HG02610 (cell line): Measurements from ENCODE around the gene RMND5A.

ENCODE experiments used
- ATAC-seq: cut with Tn5 transposase; IDR thresholded peaks from one replicate; pipeline ENCODE4 v1.9.1; 2021; ENCODE audit warnings: mild to moderate bottlenecking, moderate library complexity; ENCODE audit not compliant: unreplicated experiment

Gene RMND5A

GRCh38 chr2:86790134-86790675, 70.1 kb downstream of the RMND5A start:
- no peak for ATAC-seq

GRCh38 chr2:86790676-86791572, 70.8 kb downstream of the RMND5A start, which contains the start of gene CD8A:
Gene CD8A, minus strand, starts transcription at chr2:86790913. Its CDS starts 88 bp downstream, at chr2:86790825.
- ATAC-seq, result no peak

- no peak for ATAC-seq
These were observed 71.5 kb downstream of the RMND5A start for GRCh38 chr2:86791573-86791972.

- no peak for ATAC-seq
These were observed 73.7 kb downstream of the RMND5A start for GRCh38 chr2:86793752-86794151.

GRCh38 chr2:86794861-86795260, 74.8 kb downstream of the RMND5A start:
- no peak for ATAC-seq

- ATAC-seq, result no peak
These were observed 80.9 kb downstream of the RMND5A start for GRCh38 chr2:86800856-86801567.

- ATAC-seq, result no peak
These were observed 86.2 kb downstream of the RMND5A start for GRCh38 chr2:86806059-86806857.

GRCh38 chr2:86807133-86807467, 87.0 kb downstream of the RMND5A start:
- ATAC-seq, result no peak

GRCh38 chr2:86807468-86808275, 87.6 kb downstream of the RMND5A start:
- no peak for ATAC-seq

- ATAC-seq, result peak; percentile 86
These were observed 88.4 kb downstream of the RMND5A start for GRCh38 chr2:86808315-86809161.

- no peak for ATAC-seq
These were observed 89.5 kb downstream of the RMND5A start for GRCh38 chr2:86809481-86810121.

- ATAC-seq, result no peak
These were observed 95.5 kb downstream of the RMND5A start for GRCh38 chr2:86815611-86816010.

- no peak for ATAC-seq
These were observed 98.2 kb downstream of the RMND5A start for GRCh38 chr2:86818114-86818801.

- no peak for ATAC-seq
These were observed 98.9 kb downstream of the RMND5A start for GRCh38 chr2:86818957-86819356.

- no peak for ATAC-seq
These were observed 101.2 kb downstream of the RMND5A start for GRCh38 chr2:86821306-86821705.

- no peak for ATAC-seq
These were observed 101.8 kb downstream of the RMND5A start for GRCh38 chr2:86821842-86822241.

- ATAC-seq, result no peak
These were observed 102.7 kb downstream of the RMND5A start for GRCh38 chr2:86822668-86823345.
